ENCODE results near the gene SIRPB1.

DNA sequence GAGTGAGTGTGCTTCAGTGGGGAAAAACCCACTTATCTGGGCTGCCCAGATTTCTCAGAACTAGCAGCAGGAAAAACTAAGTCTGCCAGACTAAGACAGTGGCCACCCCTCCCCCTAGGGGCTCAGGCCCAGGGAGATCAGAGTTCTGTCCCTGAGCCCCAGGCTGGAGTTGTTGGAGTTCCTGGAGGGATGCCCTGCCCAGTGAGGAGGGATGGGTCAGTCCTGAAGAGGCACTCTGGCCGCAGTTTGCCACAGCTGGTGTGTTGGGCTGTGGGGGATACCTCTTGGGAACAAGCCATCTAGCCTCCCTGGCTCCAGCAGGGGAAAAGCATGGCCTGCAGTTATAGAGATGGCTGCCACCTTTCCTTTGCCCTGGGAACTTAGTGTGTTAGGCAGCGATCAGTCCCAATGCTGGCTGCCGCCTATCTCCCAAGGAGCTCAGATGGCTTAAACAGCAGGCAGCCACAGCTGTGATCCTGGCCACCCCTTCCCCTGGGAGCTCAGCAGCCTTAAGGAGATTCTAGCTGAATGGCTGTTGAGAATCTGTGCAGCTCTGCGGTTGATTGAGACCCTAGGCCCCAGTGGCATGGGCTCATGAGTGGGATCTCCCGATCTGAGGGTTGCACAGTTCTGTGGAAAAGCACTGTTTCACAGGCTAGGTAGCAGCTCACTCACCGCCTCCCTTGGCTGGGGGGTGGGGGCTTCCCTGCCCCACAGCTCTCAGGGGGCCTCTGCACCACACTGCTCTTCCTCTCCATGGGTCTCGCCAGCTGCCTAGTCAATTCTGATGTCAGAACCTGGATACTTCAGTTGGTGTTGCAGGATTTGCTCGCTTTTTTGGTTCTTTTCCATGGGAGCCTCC is 24.5 kb upstream of the SIRPB1 start:
- TF ChIP-seq, protein P1, sequence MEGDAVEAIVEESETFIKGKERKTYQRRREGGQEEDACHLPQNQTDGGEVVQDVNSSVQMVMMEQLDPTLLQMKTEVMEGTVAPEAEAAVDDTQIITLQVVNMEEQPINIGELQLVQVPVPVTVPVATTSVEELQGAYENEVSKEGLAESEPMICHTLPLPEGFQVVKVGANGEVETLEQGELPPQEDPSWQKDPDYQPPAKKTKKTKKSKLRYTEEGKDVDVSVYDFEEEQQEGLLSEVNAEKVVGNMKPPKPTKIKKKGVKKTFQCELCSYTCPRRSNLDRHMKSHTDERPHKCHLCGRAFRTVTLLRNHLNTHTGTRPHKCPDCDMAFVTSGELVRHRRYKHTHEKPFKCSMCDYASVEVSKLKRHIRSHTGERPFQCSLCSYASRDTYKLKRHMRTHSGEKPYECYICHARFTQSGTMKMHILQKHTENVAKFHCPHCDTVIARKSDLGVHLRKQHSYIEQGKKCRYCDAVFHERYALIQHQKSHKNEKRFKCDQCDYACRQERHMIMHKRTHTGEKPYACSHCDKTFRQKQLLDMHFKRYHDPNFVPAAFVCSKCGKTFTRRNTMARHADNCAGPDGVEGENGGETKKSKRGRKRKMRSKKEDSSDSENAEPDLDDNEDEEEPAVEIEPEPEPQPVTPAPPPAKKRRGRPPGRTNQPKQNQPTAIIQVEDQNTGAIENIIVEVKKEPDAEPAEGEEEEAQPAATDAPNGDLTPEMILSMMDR (IDR thresholded peaks at IDR 0.05), result no peak
- no peak for TF ChIP-seq POLR2A (IDR thresholded peaks at IDR 0.05)
